ENCODE data around the gene TMOD1. TPM values are rescaled to one million over a fixed set of nuclear protein-coding genes. Genes with fewer than 3 reads are reported as not detected.
A peak's percentile ranks its signal among the peaks of the same experiment; 100 is the strongest.

Gene TMOD1
- total and polyA plus RNA-seq, 2 donors (not counting 1 experiment from before 2014, with no cell fraction given) = 0.98 to 4.0 TPM

- no peaks in the 10 kb centered on the region for H3K36me3 ChIP-seq (ENCODE audit: control insufficient read depth, insufficient read depth, low read length)
These were observed 39.3 kb upstream of the TMOD1 start for GRCh38 chr9:97462159-97462558.

GRCh38 chr9:97462914-97463313 lies 38.6 kb upstream of the TMOD1 start:
- Histone ChIP-seq H4K20me1 (ENCODE audit: control insufficient read depth, extremely low read depth, insufficient read depth, low read length) (no peaks in the 10 kb centered on the region), H3K27me3 (ENCODE audit: control insufficient read depth, insufficient read depth, low read length) (no peaks in the 10 kb centered on the region)

More at GRCh38 chr9:97462159-97462558, 39.3 kb upstream of the TMOD1 start:
- H3K9me3 ChIP-seq (ENCODE audit: control insufficient read depth, insufficient read depth, low read depth, low read length) = no peaks in the 10 kb centered on the region
- no peaks in the 10 kb centered on the region for H3K79me2 ChIP-seq (ENCODE audit: control insufficient read depth, insufficient read depth, low read length)
- no peak overlapping the region for H3K9ac ChIP-seq (ENCODE audit: insufficient read depth, low read length)
- no peak overlapping the region for H2AFZ ChIP-seq (ENCODE audit: low read length)
- H3K27ac ChIP-seq (ENCODE audit: insufficient read depth, low read length) = no peak overlapping the region
- no peaks in the 10 kb centered on the region for H3K27me3 ChIP-seq (ENCODE audit: control insufficient read depth, insufficient read depth, low read length)
- H4K20me1 ChIP-seq (ENCODE audit: control insufficient read depth, extremely low read depth, insufficient read depth, low read length) = no peaks in the 10 kb centered on the region
- no peak overlapping the region for H3K4me3 ChIP-seq (replicated peaks in 1 of 4; ENCODE audit: control extremely low read depth in 1 of 4, insufficient read depth in 1 of 4, low read depth in 3 of 4, low read length in 4 of 4)
- DNase-seq (ENCODE audit: low read depth in 2 of 2) = no peak
- H3K4me2 ChIP-seq (ENCODE audit: extremely low read depth, insufficient read depth, low read length) = no peak overlapping the region
- no peaks in the 10 kb centered on the region for H3K4me1 ChIP-seq (ENCODE audit: control insufficient read depth, extremely low read depth, insufficient read depth, low read length)
- TF ChIP-seq EZH2 (IDR thresholded peaks at IDR 0.05; ENCODE audit: low read length, missing control alignments) = no peak
- TF ChIP-seq CTCF (conservative IDR thresholded peaks at IDR 0.05 in 1 of 2, IDR thresholded peaks at IDR 0.05 in 1 of 2; ENCODE audit: low read depth in 1 of 2, low read length in 2 of 2) = no peak

GRCh38 chr9:97468658-97469448 lies 32.6 kb upstream of the TMOD1 start:
- H3K27ac ChIP-seq (ENCODE audit: insufficient read depth, low read length) = no peak overlapping the region
- H3K4me1 ChIP-seq (ENCODE audit: control insufficient read depth, extremely low read depth, insufficient read depth, low read length) = no peaks in the 10 kb centered on the region
- DNase-seq (ENCODE audit: low read depth in 2 of 2) = peak; percentile 46 to 74

More at GRCh38 chr9:97462914-97463313, 38.6 kb upstream of the TMOD1 start:
- TF ChIP-seq CTCF (conservative IDR thresholded peaks at IDR 0.05 in 1 of 2, IDR thresholded peaks at IDR 0.05 in 1 of 2; ENCODE audit: low read depth in 1 of 2, low read length in 2 of 2) (no peak), EZH2 (IDR thresholded peaks at IDR 0.05; ENCODE audit: low read length, missing control alignments) (no peak)
- H3K36me3 ChIP-seq (ENCODE audit: control insufficient read depth, insufficient read depth, low read length) = no peaks in the 10 kb centered on the region
- H3K4me2 ChIP-seq (ENCODE audit: extremely low read depth, insufficient read depth, low read length) = no peak overlapping the region
- H3K9me3 ChIP-seq (ENCODE audit: control insufficient read depth, insufficient read depth, low read depth, low read length) = no peaks in the 10 kb centered on the region
- H3K9ac ChIP-seq (ENCODE audit: insufficient read depth, low read length) = no peak overlapping the region
- H3K4me3 ChIP-seq (replicated peaks in 1 of 4; ENCODE audit: control extremely low read depth in 1 of 4, insufficient read depth in 1 of 4, low read depth in 3 of 4, low read length in 4 of 4) = no peak overlapping the region
- no peak overlapping the region for H3K27ac ChIP-seq (ENCODE audit: insufficient read depth, low read length)
- H3K4me1 ChIP-seq (ENCODE audit: control insufficient read depth, extremely low read depth, insufficient read depth, low read length) = no peaks in the 10 kb centered on the region
- H2AFZ ChIP-seq (ENCODE audit: low read length) = no peak overlapping the region
- DNase-seq (ENCODE audit: low read depth in 2 of 2) = no peak
- no peaks in the 10 kb centered on the region for H3K79me2 ChIP-seq (ENCODE audit: control insufficient read depth, insufficient read depth, low read length)

More at GRCh38 chr9:97468658-97469448, 32.6 kb upstream of the TMOD1 start:
- H3K9me3 ChIP-seq (ENCODE audit: control insufficient read depth, insufficient read depth, low read depth, low read length) = no peaks in the 10 kb centered on the region
- H3K4me3 ChIP-seq (replicated peaks in 1 of 4; ENCODE audit: control extremely low read depth in 1 of 4, insufficient read depth in 1 of 4, low read depth in 3 of 4, low read length in 4 of 4) = no peak overlapping the region
- no peaks in the 10 kb centered on the region for H3K27me3 ChIP-seq (ENCODE audit: control insufficient read depth, insufficient read depth, low read length)
- no peaks in the 10 kb centered on the region for H3K36me3 ChIP-seq (ENCODE audit: control insufficient read depth, insufficient read depth, low read length)
- no peak for TF ChIP-seq EZH2 (IDR thresholded peaks at IDR 0.05; ENCODE audit: low read length, missing control alignments)
- TF ChIP-seq CTCF (conservative IDR thresholded peaks at IDR 0.05 in 1 of 2, IDR thresholded peaks at IDR 0.05 in 1 of 2; ENCODE audit: low read depth in 1 of 2, low read length in 2 of 2) = peak; percentile 83 to 88
- H3K4me2 ChIP-seq (ENCODE audit: extremely low read depth, insufficient read depth, low read length) = no peak overlapping the region
- H4K20me1 ChIP-seq (ENCODE audit: control insufficient read depth, extremely low read depth, insufficient read depth, low read length) = no peaks in the 10 kb centered on the region
- no peak overlapping the region for H2AFZ ChIP-seq (ENCODE audit: low read length)
- H3K79me2 ChIP-seq (ENCODE audit: control insufficient read depth, insufficient read depth, low read length) = no peaks in the 10 kb centered on the region
- no peak overlapping the region for H3K9ac ChIP-seq (ENCODE audit: insufficient read depth, low read length)

Measured in fibroblast of lung (primary cell).